Stimulated activated naive CD8-positive, alpha-beta T cell treated with anti-CD3 and anti-CD28 coated beads, Interleukin-15, Interleukin-2, amounts not matched to agents 100 U/mL and 50 U/mL, for 24 hours (primary cell): ENCODE results near the gene SLC51B.
A peak's percentile ranks its signal among the peaks of the same experiment; 100 is the strongest.
"Not testable (repeated sequence)": the region's sequence is repeated elsewhere in the genome, so short reads cannot be mapped to it uniquely, and the experiment has no call there.

Source experiments
- ATAC-seq: fragments of 150-1000 bp; cut with Tn5 transposase; one replicate; pipeline ENCODE4 v1.10.0; 2021
- DNase-seq: peaks from one replicate; pipeline ENCODE4 v3.0.0; 2021

SLC51B gene

DNA sequence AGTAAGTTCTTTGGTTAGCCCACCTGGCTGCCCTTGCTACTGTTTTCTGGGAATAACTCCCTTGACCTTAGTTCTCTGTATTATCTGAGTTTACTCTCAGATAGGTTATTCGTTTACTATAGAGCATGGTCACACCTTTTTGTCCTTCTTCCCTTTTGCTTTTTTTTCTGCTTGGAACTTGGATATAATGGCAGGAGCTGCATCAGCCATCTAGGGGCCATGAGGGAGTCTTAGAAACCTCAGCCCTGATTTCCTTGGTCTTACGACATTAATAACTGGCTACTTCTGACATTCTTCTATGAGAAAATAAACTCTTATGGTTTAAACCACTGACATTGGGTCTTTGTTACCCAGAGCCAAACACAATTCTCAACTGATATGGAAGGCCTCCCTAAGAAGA, 3.4 kb upstream of the SLC51B start:
- DNase-seq (no peak), ATAC-seq (no peak)

DNA sequence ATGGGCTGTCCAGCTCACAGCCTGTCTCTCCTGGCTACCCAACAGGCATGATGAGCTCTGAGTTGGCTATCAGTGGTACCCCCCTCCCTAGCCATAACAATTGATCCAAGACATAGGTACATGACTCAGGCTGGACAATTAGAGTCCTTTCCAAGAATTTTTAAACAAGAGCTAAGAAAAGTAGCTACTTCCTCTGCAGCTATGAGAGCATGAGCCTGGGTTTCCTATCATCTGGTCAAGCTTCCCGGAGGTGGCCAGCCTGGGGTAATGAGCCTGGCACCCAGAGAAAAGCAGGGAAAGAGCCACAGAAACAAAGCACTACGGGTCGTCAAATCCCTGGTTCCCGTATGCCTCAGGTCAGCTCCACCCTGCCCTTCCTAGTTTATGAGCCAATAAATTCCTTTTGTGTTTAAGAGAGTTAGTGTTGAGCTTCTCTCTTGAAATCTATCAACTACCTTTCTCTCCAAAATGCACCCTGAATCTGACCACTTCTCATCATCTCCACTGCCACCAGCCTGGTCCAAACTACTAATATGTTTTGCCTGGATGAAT, 2.3 kb upstream of the SLC51B start:
- DNase-seq: no peak
- ATAC-seq: no peak

DNA sequence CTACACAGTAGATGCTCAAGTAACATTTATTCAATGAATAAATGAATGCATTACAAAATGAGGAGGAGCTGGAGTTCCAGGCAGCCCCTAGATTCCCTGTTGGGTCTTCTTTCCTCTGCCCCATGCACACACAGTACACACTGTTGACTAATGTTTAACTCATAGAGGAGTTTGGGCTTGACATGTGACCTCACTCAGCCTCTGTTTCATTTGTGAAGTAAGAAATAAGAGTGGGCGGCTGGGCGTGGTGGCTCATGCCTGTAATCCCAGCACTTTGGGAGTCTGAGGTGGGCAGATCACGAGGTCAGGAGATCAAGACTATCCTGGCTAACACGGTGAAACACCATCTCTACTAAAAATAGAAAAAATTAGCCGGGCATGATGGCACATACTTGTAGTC, 969 bp upstream of the SLC51B start:
- not testable (repeated sequence) for DNase-seq
- ATAC-seq: peak; percentile 75

DNA sequence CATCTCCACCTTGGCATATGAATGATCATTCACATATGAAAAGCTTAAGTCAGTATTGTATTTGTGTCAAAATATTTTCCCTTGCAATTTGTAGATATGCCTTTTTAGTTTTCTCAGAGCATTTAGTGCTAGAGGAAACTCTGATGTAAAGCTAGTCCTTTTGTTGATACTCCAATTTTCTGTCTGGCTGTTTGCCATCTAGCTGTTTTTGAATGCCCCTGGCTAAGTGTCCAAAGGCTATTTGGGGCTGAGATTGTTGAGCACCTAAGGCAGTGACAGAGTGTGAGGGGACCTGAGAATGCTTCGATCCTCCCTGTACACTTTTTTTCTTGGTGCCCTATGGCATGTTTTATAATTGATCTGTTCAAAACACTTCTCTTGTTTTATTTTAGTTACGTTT, 3.1 kb downstream of the SLC51B start:
- no peak for ATAC-seq
- no peak for DNase-seq

- peak; percentile 91 for DNase-seq
- peak; percentile 92 for ATAC-seq
Measured at GRCh38 chr15:65049418-65049840, 4.2 kb downstream of the SLC51B start.

DNA sequence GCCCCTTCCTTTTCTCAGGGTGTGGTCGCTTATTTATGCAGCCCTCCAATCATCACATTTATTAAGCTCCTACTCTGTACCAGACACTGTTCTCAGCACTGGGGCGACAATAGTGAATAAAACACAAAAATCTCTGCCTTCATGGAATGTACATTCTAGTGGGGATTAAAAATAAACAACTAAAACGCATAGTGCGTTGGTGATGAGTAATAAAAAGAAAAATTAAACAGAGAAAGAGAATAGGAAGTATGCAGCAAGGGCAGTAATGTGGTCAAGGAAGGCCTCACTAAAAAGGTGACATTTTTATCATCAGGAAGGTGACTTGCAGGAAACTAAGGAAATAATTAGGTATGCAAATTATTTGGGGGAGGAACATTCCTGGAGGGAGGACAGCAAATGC, 5.1 kb downstream of the SLC51B start:
- DNase-seq (no peak), ATAC-seq (no peak)

DNA sequence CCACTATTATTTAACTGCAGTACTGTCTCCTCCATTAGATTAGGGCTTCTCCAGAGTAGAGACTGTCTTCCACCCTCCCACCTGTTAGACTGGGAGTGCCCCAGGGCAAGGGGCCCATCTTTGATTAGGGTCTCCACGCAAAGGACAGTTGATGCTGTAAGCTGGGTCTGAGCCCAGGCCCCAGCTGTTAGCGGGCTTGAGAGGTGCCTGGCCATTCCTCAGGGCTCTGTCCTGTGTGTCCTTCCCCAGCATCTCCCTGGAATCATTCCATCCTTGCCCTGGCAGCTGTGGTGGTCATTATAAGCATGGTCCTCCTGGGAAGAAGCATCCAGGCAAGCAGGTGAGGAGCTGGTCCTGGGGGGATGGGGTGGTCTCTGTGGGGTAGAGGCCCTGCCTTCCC, 6.1 kb downstream of the SLC51B start:
- no peak for ATAC-seq

GRCh38 chr15:65052956-65053355, 7.8 kb downstream of the SLC51B start:
- no peak for ATAC-seq

More for the DNA sequence above, 6.1 kb downstream of the SLC51B start:
- DNase-seq: no peak

DNA sequence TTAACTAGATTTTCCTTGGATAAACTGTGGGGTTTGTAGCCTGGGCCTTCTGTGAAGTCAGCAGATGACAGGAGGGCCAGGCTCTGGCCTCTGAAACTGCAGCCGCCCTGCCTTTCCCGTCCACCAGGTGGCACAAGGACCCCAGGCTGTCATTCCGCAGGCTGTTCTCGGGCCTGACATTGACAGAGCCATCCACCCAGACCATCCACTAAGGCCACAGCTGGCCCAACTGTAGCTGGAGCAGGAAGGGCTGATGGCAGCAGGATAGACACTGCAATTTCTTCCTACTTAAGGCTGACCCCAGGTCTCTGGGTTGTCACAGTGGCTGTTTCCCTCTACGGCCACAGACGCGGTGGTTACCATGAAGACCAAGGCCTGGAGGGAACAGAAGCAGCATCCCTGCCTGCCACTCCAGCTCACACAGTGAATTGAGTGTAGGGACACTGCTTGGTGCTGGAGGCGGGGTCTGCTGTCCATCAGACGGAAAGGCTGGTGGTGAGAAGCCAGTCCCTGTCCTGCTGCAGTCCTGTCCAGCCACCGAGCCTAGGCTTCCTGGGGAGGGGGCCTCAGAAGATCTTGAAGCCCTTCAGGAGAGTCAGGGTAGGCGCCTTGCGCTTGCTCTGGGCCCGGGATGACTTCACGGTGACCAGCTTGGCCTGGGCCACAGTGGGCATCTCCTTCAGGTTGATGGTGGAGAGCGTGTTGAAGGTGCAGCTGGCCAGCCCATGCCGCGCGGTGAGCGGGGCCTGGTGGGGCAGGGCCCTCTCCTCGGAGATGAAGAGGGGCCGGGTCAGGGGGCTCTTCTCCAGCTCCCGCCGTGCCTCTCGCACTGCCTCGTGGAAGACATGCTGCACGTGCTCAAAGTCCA, 9.4 kb downstream of the SLC51B start:
- ATAC-seq (peak; percentile 32), DNase-seq (peak; percentile 73)

More at GRCh38 chr15:65052956-65053355, 7.8 kb downstream of the SLC51B start:
- DNase-seq: no peak

- DNase-seq (no peak), ATAC-seq (no peak)
Measured at GRCh38 chr15:65055201-65055870, 10.1 kb downstream of the SLC51B start.

DNA sequence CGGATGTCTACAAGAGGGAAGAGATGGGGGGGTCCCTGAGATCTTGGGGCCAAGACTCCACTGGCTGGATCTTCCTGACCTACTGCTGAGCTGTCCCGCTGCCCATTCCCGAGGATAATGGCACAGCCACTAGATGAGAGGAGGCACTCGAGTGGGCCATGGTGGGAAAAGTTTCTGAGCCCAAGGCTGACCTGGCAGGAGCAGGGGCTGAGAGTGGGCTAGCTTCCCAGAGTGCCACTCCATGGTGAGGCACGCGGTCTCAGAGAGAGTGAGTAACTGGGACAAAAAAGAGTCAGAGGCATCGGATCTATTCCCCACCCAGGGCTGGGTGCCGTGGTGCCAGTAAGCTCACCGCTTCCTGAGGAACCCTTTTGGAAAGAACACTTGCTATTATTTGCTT, 10.9 kb downstream of the SLC51B start:
- ATAC-seq: no peak
- DNase-seq: no peak

DNA sequence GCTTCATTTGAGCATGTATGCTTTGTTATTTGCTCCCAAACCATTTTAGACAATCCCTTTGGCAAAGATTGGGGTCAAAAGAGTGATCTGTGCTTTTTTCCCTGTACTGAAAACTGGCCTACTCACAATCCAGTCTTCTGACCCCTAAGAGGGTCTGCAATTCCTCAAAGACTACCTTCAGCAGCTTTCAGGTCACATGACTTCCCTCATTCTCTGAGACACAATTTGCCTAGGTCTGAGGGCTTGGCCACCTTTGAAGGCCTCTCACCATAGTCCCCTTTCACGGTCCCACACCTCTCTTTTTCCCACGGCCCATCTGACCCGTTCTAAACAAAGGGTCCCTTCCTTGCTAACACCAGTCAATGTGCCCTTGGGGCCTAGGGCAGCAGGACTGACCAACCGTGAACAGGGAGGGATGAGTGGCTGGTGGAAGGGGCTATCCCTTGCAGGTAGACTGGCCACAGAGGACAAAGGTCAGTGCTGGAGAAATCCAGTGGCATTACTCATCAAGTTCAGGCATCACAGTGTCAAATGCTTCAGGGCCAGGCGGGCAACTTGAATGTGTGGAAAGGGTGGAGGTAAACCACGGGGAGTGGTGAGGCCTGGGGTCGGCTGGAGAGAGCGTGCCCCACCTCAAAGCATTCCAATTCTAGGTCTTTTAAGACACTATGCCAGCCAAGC, 11.8 kb downstream of the SLC51B start:
- ATAC-seq (no peak), DNase-seq (no peak)

DNA sequence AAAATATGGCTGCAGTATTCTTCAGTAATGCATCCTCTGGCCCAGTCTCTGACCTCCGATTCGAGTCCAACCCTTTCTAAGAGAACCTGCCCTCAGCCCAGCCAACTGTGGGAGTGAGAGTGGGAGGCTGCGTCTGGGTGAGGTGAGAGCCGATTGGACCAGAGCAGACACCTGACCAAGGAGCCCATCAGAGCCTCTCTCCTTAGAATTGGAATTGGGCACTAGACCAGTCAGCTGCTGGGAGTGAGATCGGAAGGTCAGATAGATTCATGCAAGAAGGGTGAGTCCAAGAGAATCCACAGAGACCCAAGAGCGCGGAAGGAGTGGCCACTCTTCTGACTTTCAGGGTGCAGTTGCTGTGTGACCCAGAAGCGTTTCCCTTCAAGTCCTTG, 12.4 kb downstream of the SLC51B start:
- ATAC-seq (no peak), DNase-seq (no peak)

- no peak for ATAC-seq
- no peak for DNase-seq
Measured at GRCh38 chr15:65058394-65059368, 13.5 kb downstream of the SLC51B start.

- no peak for ATAC-seq
Measured at GRCh38 chr15:65059369-65059750, 14.2 kb downstream of the SLC51B start.

GRCh38 chr15:65059931-65060596, 14.9 kb downstream of the SLC51B start:
- ATAC-seq (no peak), DNase-seq (no peak)

More at GRCh38 chr15:65059369-65059750, 14.2 kb downstream of the SLC51B start:
- DNase-seq: no peak

DNA sequence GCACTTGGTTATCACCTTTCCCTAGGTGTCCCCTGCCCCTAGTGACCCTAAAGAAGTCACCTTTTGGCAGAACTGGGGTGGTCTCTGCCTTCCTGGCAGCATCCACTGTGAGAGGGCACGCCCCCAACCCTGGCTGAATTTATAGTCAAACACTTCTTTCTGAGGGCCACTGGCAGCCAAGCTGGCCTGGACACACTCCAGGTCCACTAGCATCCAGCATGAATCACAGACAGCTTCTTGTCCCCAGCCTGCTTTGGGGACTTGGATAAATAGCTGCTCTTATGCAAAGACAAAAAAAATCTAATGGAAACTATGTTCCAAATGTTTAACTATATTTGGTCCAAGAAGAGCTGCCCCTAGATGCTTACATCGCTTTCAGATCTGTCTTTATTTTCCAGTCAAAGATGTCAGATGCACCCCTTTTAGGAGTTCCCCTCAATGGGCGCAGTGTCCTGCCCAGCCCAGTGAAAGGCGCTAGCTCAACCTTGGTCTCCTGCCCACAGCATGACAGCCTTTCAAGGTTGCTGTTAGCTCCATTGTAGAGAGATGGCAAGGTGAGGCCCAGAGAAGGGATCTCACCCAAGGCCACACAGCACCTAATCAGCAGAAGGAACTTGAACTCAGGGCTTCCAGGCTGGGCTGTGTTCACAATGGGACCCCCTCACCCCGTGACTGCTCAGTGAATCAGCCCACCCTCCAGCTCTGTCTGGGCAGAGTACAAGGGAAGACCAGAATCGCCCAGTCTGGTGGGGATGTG, 15.6 kb downstream of the SLC51B start:
- no peak for DNase-seq
- no peak for ATAC-seq

DNA sequence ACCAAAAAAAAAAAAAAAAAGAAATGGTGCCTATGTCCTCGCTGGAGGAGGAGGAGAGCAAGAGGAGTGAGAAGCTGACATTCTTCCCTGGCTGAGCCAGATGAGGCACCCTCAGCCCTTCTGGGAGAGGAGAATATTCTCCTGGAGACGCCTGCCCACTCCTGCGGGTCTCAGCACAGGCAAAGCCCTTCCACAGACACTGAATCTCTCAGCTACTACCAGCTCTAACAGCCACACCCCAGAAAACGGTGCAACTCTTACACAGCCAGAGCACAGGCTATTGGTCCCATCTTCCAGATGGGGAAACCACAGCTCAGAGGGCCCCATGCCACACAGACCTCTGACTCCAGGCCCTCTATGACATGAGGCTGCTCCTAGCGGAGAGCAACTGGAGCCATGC, 16.9 kb downstream of the SLC51B start:
- no peak for DNase-seq
- ATAC-seq: no peak

DNA sequence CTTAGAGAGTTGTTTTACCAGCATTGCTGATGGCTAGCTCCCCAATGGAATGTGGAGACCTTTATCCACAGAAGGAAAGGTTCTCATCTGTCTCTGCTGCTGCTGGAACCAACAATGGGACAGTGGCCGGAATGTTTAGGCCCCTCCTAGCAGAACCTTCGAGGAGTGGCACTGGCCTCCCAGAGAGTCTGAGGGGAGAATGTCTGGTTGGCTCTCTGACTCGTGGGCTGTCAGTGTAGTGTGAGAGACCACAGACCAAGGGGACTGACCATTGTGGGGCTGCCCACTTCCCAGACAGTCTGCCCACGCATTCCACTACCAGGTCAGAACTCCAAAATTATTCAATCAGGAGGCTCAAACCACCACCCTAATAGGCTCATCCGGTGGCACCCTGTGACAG, 17.5 kb downstream of the SLC51B start:
- DNase-seq: no peak
- ATAC-seq: no peak

DNA sequence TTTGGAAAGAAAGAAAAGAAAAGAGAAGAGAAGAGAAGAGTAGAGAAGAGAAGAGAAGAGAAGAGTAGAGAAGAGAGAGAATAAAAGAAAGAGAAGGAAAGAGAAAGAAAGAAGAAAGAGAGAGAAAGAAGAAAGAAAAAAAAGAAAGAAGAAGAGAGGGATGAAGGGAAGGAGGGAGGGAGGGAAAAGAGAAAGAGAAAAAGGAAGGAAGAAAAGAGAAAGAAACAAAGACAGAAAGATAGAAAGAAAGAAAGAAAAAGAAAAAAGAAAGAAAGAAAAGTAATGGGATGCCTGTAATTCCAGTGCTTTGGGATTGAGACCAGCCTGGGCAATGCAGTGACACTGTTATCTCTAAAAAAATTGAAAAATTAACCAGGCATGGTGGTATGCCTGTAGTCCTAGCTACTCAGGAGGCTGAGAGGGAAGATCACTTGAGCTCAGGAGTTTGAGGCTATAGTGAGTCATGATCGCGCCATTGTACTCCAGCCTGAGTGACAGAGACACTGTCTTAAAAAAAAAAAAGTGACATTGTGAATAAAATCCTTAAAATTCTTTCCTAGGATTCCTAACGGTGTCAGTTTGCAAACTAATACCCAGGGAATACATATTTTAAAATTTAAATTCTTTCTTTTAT, 20.9 kb downstream of the SLC51B start:
- DNase-seq (no peak), ATAC-seq (no peak)
